Measurements from ENCODE around the gene UGT8.

DNA sequence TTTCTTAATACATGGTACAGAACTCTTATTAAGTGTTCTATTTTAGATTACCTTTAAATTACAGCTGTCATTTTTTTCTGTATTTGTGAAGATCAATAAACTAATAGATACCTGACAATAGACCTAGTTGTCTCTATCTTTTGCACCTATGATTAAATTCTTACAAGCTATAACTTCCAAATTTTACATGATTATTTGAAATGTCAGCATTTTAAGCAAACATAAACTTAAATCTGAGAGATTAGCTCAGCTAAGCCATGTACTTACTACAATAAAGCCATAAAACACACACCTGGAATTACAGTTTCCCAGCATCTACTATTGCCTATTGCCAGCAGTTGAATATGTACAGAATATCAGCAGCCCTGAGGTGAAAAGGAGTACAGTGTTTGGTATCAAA lies 118.8 kb downstream of the UGT8 start:
- TF ChIP-seq MXI1 (conservative IDR thresholded peaks at IDR 0.05; ENCODE audit: poor library complexity, severe bottlenecking) (no peak), EZH2 (IDR thresholded peaks at IDR 0.05; ENCODE audit: borderline replicate concordance, insufficient read depth, low read length, poor library complexity, severe bottlenecking) (no peak), POLR2AphosphoS5 (IDR thresholded peaks at IDR 0.05) (no peak), RAD21 (conservative IDR thresholded peaks at IDR 0.05) (no peak), SMC3 (conservative IDR thresholded peaks at IDR 0.05; ENCODE audit: poor library complexity) (no peak), EP300 (conservative IDR thresholded peaks at IDR 0.05; ENCODE audit: poor library complexity, severe bottlenecking) (no peak), TAF1 (IDR thresholded peaks at IDR 0.05; ENCODE audit: low read depth) (no peak)
- TF ChIP-seq, protein P1, sequence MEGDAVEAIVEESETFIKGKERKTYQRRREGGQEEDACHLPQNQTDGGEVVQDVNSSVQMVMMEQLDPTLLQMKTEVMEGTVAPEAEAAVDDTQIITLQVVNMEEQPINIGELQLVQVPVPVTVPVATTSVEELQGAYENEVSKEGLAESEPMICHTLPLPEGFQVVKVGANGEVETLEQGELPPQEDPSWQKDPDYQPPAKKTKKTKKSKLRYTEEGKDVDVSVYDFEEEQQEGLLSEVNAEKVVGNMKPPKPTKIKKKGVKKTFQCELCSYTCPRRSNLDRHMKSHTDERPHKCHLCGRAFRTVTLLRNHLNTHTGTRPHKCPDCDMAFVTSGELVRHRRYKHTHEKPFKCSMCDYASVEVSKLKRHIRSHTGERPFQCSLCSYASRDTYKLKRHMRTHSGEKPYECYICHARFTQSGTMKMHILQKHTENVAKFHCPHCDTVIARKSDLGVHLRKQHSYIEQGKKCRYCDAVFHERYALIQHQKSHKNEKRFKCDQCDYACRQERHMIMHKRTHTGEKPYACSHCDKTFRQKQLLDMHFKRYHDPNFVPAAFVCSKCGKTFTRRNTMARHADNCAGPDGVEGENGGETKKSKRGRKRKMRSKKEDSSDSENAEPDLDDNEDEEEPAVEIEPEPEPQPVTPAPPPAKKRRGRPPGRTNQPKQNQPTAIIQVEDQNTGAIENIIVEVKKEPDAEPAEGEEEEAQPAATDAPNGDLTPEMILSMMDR (IDR thresholded peaks at IDR 0.05; ENCODE audit: poor library complexity, severe bottlenecking), result no peak
- TF ChIP-seq, protein P2, sequence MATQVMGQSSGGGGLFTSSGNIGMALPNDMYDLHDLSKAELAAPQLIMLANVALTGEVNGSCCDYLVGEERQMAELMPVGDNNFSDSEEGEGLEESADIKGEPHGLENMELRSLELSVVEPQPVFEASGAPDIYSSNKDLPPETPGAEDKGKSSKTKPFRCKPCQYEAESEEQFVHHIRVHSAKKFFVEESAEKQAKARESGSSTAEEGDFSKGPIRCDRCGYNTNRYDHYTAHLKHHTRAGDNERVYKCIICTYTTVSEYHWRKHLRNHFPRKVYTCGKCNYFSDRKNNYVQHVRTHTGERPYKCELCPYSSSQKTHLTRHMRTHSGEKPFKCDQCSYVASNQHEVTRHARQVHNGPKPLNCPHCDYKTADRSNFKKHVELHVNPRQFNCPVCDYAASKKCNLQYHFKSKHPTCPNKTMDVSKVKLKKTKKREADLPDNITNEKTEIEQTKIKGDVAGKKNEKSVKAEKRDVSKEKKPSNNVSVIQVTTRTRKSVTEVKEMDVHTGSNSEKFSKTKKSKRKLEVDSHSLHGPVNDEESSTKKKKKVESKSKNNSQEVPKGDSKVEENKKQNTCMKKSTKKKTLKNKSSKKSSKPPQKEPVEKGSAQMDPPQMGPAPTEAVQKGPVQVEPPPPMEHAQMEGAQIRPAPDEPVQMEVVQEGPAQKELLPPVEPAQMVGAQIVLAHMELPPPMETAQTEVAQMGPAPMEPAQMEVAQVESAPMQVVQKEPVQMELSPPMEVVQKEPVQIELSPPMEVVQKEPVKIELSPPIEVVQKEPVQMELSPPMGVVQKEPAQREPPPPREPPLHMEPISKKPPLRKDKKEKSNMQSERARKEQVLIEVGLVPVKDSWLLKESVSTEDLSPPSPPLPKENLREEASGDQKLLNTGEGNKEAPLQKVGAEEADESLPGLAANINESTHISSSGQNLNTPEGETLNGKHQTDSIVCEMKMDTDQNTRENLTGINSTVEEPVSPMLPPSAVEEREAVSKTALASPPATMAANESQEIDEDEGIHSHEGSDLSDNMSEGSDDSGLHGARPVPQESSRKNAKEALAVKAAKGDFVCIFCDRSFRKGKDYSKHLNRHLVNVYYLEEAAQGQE (IDR thresholded peaks at IDR 0.05; ENCODE audit: borderline replicate concordance), result no peak

All from neural cell (in vitro differentiated cells).